Measurements from ENCODE around the gene CXCL12.

Gene CXCL12

DNA sequence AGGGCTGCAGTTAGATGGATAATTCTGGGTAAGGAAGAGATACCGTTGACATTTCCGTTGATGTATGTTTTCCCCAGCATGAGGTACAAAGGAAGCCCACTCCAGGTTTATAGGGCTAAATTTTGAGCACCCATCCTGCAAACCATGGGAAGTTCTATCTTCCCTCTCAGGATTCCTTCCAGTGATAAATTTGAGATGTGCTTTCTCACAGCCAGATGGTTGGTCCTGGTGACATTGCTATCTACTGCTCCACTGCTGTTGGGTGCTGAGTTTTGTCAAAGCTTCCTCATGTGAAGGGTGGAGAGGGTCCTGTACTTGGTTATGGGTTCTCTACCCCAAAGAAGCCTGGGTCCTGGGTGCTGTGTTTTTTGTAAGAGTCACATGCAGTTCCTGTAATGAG lies 57.4 kb downstream of the CXCL12 start:
- TF ChIP-seq, protein P1, sequence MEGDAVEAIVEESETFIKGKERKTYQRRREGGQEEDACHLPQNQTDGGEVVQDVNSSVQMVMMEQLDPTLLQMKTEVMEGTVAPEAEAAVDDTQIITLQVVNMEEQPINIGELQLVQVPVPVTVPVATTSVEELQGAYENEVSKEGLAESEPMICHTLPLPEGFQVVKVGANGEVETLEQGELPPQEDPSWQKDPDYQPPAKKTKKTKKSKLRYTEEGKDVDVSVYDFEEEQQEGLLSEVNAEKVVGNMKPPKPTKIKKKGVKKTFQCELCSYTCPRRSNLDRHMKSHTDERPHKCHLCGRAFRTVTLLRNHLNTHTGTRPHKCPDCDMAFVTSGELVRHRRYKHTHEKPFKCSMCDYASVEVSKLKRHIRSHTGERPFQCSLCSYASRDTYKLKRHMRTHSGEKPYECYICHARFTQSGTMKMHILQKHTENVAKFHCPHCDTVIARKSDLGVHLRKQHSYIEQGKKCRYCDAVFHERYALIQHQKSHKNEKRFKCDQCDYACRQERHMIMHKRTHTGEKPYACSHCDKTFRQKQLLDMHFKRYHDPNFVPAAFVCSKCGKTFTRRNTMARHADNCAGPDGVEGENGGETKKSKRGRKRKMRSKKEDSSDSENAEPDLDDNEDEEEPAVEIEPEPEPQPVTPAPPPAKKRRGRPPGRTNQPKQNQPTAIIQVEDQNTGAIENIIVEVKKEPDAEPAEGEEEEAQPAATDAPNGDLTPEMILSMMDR (IDR thresholded peaks at IDR 0.05; ENCODE audit: extremely low read depth, missing control alignments), result no peak
- DNase-seq (ENCODE audit: low spot score), result no peak
